Measurements from ENCODE around the gene MRPL12. TPM values are rescaled to one million over a fixed set of nuclear protein-coding genes. Genes with fewer than 3 reads are reported as not detected.

Gene MRPL12
- total and polyA plus RNA-seq, 9 of the 15 experiments (the other 6 are each of a cell fraction or from before 2014, with no cell fraction given): 0.94 to 338 (median 100) TPM

GRCh38 chr17:81665205-81666091 lies 37.7 kb upstream of the MRPL12 start (continued):
- TF ChIP-seq ASH1L (IDR thresholded peaks at IDR 0.05; ENCODE audit: borderline replicate concordance, low read depth, partially characterized antibody): no peak
- TF ChIP-seq NEUROD1 (IDR thresholded peaks at IDR 0.05; ENCODE audit: borderline replicate concordance, low read depth, low read length, partially characterized antibody): no peak
- TF ChIP-seq KDM1A (IDR thresholded peaks at IDR 0.05): no peak
- TF ChIP-seq SREBF2 (CRISPR knock-in tag; IDR thresholded peaks at IDR 0.05): no peak
- no peak for TF ChIP-seq POLR3G (IDR thresholded peaks at IDR 0.05; ENCODE audit: extremely low read depth, insufficient read length, insufficient replicate concordance)
- peak; percentile 45 for TF ChIP-seq ZFP36 (IDR thresholded peaks at IDR 0.05; ENCODE audit: low read depth, low read length, partially characterized antibody)
- no peak for TF ChIP-seq PRPF4 (IDR thresholded peaks at IDR 0.05; ENCODE audit: insufficient read depth, low read depth, low read length, poor library complexity, severe bottlenecking)
- TF ChIP-seq SNRNP70 (optimal IDR thresholded peaks at IDR 0.05; ENCODE audit: low read depth, low read length): no peak
- TF ChIP-seq PCBP2 (IDR thresholded peaks at IDR 0.05; ENCODE audit: low read depth, low read length, poor library complexity, severe bottlenecking): no peak
- no peak for TF ChIP-seq MIER1 (IDR thresholded peaks at IDR 0.05; ENCODE audit: low read depth)
- 0 out of 2 replicates have a peak, but pooled peaks have one; percentile 75 for TF ChIP-seq ZNF589 (CRISPR knock-in tag; IDR thresholded peaks at IDR 0.05; ENCODE audit: low read depth)
- TF ChIP-seq SMAD3 (CRISPR knock-in tag; conservative IDR thresholded peaks at IDR 0.05): peak; percentile 70; the same call in 1 of the 2 replicates
- no peak; the same call in 1 of the 2 replicates for TF ChIP-seq PML (IDR thresholded peaks at IDR 0.05; ENCODE audit: low read length)
- TF ChIP-seq, protein P1, sequence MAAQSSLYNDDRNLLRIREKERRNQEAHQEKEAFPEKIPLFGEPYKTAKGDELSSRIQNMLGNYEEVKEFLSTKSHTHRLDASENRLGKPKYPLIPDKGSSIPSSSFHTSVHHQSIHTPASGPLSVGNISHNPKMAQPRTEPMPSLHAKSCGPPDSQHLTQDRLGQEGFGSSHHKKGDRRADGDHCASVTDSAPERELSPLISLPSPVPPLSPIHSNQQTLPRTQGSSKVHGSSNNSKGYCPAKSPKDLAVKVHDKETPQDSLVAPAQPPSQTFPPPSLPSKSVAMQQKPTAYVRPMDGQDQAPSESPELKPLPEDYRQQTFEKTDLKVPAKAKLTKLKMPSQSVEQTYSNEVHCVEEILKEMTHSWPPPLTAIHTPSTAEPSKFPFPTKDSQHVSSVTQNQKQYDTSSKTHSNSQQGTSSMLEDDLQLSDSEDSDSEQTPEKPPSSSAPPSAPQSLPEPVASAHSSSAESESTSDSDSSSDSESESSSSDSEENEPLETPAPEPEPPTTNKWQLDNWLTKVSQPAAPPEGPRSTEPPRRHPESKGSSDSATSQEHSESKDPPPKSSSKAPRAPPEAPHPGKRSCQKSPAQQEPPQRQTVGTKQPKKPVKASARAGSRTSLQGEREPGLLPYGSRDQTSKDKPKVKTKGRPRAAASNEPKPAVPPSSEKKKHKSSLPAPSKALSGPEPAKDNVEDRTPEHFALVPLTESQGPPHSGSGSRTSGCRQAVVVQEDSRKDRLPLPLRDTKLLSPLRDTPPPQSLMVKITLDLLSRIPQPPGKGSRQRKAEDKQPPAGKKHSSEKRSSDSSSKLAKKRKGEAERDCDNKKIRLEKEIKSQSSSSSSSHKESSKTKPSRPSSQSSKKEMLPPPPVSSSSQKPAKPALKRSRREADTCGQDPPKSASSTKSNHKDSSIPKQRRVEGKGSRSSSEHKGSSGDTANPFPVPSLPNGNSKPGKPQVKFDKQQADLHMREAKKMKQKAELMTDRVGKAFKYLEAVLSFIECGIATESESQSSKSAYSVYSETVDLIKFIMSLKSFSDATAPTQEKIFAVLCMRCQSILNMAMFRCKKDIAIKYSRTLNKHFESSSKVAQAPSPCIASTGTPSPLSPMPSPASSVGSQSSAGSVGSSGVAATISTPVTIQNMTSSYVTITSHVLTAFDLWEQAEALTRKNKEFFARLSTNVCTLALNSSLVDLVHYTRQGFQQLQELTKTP (IDR thresholded peaks at IDR 0.05; ENCODE audit: low read depth in 1 of 2, partially characterized antibody in 2 of 2): peak; percentile 24 to 29
- TF ChIP-seq, protein P2, sequence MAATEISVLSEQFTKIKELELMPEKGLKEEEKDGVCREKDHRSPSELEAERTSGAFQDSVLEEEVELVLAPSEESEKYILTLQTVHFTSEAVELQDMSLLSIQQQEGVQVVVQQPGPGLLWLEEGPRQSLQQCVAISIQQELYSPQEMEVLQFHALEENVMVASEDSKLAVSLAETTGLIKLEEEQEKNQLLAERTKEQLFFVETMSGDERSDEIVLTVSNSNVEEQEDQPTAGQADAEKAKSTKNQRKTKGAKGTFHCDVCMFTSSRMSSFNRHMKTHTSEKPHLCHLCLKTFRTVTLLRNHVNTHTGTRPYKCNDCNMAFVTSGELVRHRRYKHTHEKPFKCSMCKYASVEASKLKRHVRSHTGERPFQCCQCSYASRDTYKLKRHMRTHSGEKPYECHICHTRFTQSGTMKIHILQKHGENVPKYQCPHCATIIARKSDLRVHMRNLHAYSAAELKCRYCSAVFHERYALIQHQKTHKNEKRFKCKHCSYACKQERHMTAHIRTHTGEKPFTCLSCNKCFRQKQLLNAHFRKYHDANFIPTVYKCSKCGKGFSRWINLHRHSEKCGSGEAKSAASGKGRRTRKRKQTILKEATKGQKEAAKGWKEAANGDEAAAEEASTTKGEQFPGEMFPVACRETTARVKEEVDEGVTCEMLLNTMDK (IDR thresholded peaks at IDR 0.05; ENCODE audit: borderline replicate concordance, insufficient read depth, low read depth, low read length, poor library complexity, severe bottlenecking): no peak
- TF ChIP-seq KAT8 (IDR thresholded peaks at IDR 0.05; ENCODE audit: low read depth): no peak
- TF ChIP-seq HMG20B (CRISPR knock-in tag; IDR thresholded peaks at IDR 0.05): no peak
- no peak for TF ChIP-seq KAT2B (IDR thresholded peaks at IDR 0.05; ENCODE audit: low read depth, low read length)
- no peak for TF ChIP-seq ZFP1 (CRISPR knock-in tag; IDR thresholded peaks at IDR 0.05)
- TF ChIP-seq ZBTB9 (CRISPR knock-in tag; IDR thresholded peaks at IDR 0.05): peak; percentile 94
